Panc1 (cell line): ENCODE data around the gene FSD1L.

Source experiments
- CTCF ChIP-seq: fragments of 450-650 bp; IDR thresholded peaks from 2 replicates; pipeline ENCODE4 v1.5.1; 2017; ENCODE audit warnings: mild to moderate bottlenecking
- REST ChIP-seq, 2 experiments: IDR thresholded peaks; 2 replicates each; pipeline ENCODE4 v1.6.1; 2011 to 2012; ENCODE audit warnings: low read depth in 2 of 2, control low read depth in 1 of 2, low read length in 1 of 2, mild to moderate bottlenecking in 1 of 2, moderate library complexity in 1 of 2; ENCODE audit not compliant: insufficient read depth in 1 of 2

GRCh38 chr9:105496826-105497225 is 49.0 kb downstream of the FSD1L start:
- TF ChIP-seq CTCF (no peak), REST (IDR thresholded peaks at IDR 0.05; ENCODE audit: insufficient read depth in 1 of 2, low read depth in 2 of 2, low read length in 1 of 2) (no peak)
